RCC 7860 (cell line): Measurements from ENCODE around the gene DOC2A.
"Not testable (repeated sequence)": the region's sequence is repeated elsewhere in the genome, so short reads cannot be mapped to it uniquely, and the experiment has no call there.

Source experiments
- DNase-seq: peaks from one replicate; pipeline ENCODE4 v3.0.0-alpha.2; 2015; ENCODE audit warnings: low spot score
- FAIRE-seq: peaks from 2 replicates; lab custom pipeline; 2012; peaks lifted over from hg19 to GRCh38; lab: Jason Lieb, UNC

The DOC2A gene

GRCh38 chr16:29973384-29974246, 37.2 kb downstream of the DOC2A start, which contains the start of gene TAOK2:
TAOK2 (plus strand) TSS chr16:29973868; CDS start chr16:29977773, 3,905 bp downstream.
- FAIRE-seq (no peak), DNase-seq (peak; percentile 97)

DNA sequence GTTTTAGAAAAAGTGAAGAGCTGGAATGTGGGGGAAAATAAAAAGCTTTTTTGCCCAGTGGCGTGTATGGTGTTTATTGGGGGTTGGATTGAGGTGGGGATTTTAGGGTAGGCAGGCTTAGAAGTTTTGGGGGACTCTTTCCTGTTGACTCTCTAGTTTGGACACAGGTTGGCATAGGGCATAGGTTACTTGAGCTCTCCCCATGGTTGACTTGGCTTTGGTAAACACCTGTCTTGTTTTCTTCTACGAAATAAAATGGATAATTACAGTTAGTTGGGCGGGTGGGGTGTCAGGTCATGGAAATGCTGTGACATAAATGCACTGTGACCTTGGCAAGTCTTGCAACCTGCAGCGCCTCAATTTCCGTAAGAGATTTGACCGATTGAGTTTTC, 37.8 kb downstream of the DOC2A start:
- FAIRE-seq (no peak), DNase-seq (no peak)

- no peak for FAIRE-seq
- no peak for DNase-seq
Observed at GRCh38 chr16:29972500-29972899, 38.3 kb downstream of the DOC2A start.

DNA sequence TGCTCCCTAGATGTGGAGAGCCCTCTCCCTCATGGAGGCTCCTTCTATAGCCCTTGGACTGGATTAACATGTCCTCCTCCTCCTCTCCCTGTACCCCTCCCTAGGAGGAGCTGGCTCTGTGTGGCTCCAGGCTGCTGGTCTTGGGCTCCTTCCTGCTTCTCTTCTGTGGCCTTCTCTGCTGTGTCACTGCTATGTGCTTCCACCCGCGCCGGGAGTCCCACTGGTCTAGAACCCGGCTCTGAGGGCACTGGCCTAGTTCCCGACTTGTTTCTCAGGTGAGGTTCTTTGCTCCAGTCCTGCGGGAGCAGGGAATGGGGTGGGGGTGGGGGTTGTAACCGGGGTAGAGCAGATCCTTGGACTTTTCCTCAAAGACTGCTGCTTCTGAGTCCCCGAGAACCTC, 39.5 kb downstream of the DOC2A start:
- no peak for FAIRE-seq
- DNase-seq = no peak

DNA sequence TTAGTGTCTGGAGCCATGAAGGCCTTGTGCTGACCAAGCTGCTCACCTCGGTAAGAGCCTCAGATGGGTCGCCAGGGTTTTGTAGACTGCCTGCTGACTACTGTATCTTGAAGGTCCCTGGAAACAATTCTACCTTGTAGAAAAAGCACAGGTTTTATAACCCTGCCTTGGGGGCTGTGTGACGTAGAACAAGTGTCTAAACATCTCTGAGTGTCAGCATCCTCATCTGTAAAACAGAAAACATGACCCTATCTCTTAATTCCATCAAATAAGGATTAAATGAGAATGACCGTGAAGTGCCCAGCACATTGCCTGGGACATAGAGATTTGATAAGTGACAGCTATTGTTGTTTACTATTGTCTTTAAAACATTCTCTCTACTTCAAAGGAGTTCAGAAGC, 42.6 kb downstream of the DOC2A start:
- FAIRE-seq (no peak), DNase-seq (no peak)

DNA sequence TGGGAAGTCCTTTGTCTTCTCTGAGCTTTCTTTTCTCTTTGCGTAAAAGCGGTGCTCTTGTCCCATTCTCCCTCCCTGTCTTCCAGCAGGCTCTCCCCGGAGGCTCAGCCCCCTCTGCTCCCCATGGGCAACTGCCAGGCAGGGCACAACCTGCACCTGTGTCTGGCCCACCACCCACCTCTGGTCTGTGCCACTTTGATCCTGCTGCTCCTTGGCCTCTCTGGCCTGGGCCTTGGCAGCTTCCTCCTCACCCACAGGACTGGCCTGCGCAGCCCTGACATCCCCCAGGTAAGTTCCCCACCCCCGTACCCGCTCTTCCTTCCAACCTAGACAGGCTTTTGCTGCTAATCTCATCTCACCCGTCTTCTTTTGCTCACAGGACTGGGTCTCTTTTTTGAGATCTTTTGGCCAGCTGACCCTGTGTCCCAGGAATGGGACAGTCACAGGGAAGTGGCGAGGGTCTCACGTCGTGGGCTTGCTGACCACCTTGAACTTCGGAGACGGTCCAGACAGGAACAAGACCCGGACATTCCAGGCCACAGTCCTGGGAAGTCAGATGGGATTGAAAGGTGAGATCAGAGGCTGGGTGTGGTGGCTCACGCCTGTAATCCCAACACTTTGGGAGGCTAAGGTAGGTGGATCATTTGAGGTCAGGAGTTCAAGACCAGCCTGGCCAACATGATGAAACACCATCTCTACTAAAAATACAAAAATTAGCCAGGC, 47.6 kb downstream of the DOC2A start:
- DNase-seq = no peak
- no peak for FAIRE-seq

- DNase-seq (no peak), FAIRE-seq (no peak)
Observed at GRCh38 chr16:29962344-29962994, 48.4 kb downstream of the DOC2A start.

DNA sequence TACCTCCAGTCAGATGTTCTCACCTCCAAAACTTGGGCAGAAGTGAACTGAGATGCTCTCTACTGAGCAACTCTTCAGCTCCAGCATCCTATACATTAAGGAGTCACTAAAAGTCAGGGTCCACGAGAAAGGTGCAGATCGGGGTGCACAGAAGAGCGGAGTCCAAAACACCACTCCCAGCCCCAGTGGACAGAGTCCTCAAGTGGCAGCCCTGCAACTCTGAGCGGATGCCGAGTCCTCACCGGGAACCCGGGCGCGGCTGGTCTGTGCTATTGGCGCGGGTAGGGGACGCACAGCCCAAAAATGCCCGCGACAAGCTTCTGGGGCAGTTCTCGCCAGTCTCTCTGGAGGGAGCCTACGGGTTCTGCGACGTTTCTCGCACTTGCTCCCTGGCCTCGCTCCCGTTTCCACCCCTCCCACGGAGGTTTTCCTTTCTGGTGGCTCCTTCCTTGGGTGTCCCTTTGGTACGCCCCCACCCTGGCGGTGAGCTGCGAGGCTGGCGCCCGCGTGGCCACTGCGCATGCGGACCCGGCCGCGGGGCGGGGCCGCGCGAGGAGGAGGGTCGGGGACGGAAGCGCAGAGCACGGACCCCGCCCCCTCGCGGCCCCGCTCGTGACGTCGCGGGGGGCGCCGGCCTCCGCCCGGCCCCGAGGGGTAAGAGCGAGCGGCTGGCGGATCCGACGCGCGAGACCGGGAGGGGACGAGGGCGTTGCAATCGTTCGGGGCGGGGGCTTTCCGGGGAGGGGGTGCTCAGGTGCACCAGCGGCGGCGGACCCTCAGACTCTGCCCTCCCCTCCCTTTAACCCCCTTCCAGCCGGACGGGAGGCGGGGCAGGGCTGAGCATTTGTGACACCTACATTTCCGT, 49.1 kb downstream of the DOC2A start, which contains the start of gene TMEM219:
Gene TMEM219, plus strand, starts transcription at position 601 of the 865 bp plus-strand sequence. CDS start 1,065 bp downstream, outside the sequence.
- DNase-seq (peak; percentile 78), FAIRE-seq (no peak)

DNA sequence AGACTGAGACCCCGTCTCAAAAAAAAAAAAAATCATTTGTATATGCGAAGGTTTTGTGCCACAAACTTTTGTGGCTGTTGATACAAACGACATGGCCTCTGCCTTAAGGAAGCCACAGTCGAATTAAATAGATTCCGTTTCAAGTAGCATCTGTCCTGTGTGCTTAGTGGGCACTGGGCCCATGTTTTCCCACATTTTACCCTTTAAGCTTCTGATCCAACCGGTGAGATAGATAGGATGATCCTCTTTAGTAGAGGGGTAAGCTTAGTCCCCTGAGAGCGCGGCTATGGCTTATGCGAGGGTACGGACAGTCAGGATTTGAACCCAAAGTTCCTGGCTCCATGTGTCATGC, 49.7 kb downstream of the DOC2A start:
- no peak for FAIRE-seq
- DNase-seq = no peak

DNA sequence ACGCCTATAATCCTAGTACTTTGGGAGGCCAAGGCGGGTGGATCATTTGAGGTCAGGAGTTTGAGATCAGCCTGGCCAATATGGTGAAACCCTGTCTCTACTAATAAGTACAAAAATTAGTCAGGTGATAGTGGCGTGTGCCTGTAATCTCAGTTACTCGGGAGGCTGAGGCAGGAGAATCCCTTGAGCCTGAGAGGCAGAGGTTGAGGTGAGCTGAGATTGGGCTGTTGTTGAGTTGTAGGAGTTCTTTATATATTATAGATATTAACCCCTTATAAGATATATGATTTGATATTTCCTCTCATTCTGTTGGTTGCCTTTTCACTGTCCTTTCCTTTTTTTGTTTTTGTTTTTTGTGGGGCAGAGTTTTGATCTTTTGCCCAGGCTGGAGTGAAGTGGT, 51.0 kb downstream of the DOC2A start:
- not testable (repeated sequence) for FAIRE-seq, DNase-seq

GRCh38 chr16:29959293-29959692, 51.5 kb downstream of the DOC2A start:
- no peak for FAIRE-seq
- DNase-seq = no peak

DNA sequence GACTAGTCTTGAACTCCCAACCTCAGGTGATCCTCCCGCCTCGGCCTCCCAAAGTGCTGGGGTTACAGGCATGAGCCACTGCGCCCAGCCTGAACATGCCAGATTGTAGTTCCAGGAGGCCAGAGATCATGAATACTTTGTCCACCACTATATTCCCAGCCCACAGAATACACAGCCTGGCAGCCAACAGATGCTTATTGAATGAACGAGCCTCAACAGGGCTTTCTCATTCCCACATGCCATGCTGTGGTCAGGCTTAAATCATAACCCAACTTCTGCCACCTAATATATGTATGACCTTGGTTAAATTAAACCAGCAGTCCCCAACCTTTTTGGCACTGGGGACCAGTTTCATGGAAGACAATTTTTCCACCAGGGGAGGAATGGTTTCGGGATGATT, 52.1 kb downstream of the DOC2A start:
- DNase-seq (no peak), FAIRE-seq (no peak)
